ENCODE measurements around the gene UBTD2. TPM values are rescaled to one million over a fixed set of nuclear protein-coding genes. Genes with fewer than 3 reads are reported as not detected.

UBTD2 gene
- total RNA-seq, 4 donors from 2014 or later: 7.1 to 15.1 (median 9.4) TPM

DNA sequence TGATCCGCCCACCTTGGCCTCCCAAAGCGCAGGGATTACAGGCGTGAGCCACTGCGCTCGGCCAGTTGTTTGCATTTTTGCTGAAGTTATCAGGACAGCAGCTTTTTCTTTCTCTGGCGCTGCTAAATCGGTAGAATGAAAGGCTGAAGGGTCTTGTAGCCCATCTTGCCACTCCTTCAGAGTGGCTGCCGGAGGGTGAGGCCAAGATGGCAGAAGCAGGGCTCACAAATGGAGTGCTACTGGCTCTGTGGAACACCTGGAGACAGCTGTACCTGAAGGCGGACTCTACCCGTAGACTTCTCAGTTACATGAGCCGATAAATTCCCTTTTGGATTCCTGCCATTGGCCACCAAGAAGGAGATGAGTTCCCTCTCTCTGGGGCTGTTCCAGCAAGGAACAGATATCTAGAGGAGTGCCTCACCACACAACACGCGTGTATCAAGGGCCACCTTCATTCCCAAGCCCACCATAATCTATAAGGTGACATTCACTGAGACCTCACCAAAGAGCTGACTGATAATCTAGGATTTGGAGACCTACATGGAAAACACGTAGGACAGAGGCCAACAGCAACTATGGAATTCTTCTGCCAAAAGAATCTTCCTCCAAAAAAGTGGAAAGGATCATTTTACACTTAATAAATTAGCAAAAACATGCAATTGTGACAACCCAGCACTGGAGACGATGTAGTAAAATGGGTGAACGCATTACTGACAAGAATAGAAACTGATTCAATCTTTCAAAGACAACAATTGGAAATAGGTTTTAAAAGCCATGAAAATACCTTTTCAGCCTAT, 117.3 kb downstream of the UBTD2 start:
- intact Hi-C loops (cut with DNase I; ENCODE audit: low total_unique reads): no loop called here
- no peak for DNase-seq (ENCODE audit: low spot score in 2 of 2)
- TF ChIP-seq POLR2A (IDR thresholded peaks at IDR 0.05): no peak
- TF ChIP-seq, protein P1, sequence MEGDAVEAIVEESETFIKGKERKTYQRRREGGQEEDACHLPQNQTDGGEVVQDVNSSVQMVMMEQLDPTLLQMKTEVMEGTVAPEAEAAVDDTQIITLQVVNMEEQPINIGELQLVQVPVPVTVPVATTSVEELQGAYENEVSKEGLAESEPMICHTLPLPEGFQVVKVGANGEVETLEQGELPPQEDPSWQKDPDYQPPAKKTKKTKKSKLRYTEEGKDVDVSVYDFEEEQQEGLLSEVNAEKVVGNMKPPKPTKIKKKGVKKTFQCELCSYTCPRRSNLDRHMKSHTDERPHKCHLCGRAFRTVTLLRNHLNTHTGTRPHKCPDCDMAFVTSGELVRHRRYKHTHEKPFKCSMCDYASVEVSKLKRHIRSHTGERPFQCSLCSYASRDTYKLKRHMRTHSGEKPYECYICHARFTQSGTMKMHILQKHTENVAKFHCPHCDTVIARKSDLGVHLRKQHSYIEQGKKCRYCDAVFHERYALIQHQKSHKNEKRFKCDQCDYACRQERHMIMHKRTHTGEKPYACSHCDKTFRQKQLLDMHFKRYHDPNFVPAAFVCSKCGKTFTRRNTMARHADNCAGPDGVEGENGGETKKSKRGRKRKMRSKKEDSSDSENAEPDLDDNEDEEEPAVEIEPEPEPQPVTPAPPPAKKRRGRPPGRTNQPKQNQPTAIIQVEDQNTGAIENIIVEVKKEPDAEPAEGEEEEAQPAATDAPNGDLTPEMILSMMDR (IDR thresholded peaks at IDR 0.05): no peak
- H3K4me3 ChIP-seq (ENCODE audit: low read depth, poor library complexity, severe bottlenecking): no peak overlapping the region
- 75 to 89% methylated on average over 16 of the region's 16 CpGs for WGBS, 2 donors

DNA sequence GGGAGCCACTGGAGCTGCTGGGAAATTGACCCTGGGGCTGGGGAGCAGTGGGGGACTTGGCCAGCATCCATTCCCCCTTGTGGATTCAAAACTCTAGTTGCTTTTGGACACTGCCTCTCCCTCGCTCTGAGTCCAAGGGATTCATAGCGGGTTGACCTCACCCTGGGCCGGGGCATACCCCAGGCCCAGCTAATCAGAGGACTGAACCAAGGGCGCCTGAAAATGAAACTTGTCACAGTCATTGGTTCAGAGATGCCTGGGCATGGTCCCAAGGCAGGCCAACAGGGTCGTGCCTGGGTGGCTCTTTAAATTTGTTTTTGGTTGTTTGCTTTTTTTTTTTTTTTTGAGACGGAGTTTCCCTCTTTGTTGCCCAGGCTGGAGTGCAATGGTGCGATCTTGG, 118.1 kb downstream of the UBTD2 start:
- TF ChIP-seq, protein P1 (IDR thresholded peaks at IDR 0.05): no peak
- TF ChIP-seq POLR2A (IDR thresholded peaks at IDR 0.05): no peak
- H3K4me3 ChIP-seq (ENCODE audit: low read depth, poor library complexity, severe bottlenecking): no peak overlapping the region
- no peak for DNase-seq (ENCODE audit: low spot score in 2 of 2)
- intact Hi-C loops (cut with DNase I; ENCODE audit: low total_unique reads): no loop called here
- 88 to 91% methylated on average over 7 of the region's 7 CpGs for WGBS, 2 donors

DNA sequence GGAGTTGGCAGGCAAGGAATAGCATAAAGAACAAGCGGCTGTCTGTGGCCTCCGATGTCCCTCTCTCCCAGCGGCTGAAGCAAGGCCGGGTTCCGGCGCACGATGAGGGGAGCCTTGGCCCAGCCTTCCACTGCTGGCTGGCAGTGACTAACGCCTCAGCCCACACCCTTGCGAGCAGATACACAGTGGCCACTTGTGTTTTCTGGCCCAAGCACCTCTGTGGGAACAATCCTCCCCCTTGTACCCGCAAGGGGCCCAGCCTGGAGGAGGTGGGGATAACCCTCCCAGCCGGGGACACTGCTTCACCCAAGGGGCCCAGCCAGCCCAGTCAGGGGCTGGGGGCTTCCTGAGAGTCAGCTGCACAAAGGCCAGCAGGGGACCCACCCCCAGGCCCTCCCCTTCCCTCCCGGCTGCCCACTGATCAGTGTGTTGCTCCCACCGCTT, 118.8 kb downstream of the UBTD2 start:
- DNase-seq (ENCODE audit: low spot score in 2 of 2): no peak
- H3K4me3 ChIP-seq (ENCODE audit: low read depth, poor library complexity, severe bottlenecking): no peak overlapping the region
- intact Hi-C loops (cut with DNase I; ENCODE audit: low total_unique reads): no loop called here
- WGBS, 2 donors: 67 to 71% methylated on average over 12 to 13 of the region's 13 CpGs
- TF ChIP-seq POLR2A (IDR thresholded peaks at IDR 0.05): no peak

DNA sequence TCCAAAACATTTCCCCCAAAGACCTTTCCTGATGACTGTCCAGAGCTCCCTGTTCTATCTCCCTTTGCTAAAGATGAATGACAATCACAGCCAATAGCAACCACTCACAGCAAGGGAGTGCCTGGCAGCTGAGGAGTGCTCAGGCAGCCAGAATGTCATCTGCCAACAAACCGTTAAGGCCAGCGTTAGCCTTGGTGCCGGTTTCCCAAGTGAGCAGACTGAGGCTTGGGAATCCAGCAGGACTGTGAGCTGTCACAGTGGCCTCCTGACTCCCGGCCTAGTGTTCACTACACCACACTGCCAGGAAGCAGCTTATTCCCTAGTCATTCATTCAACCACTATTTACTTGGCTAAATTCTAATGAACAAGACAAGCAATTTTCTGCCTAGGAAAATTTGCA, 120.2 kb downstream of the UBTD2 start:
- TF ChIP-seq, protein P1 (IDR thresholded peaks at IDR 0.05): no peak
- TF ChIP-seq POLR2A (IDR thresholded peaks at IDR 0.05): no peak
- whole genome bisulfite sequencing, 2 donors: 17 to 26% methylated on average over 4 of the region's 4 CpGs
- intact Hi-C loops (cut with DNase I; ENCODE audit: low total_unique reads): no loop called here
- DNase-seq (ENCODE audit: low spot score in 2 of 2): no peak
- no peak overlapping the region for H3K4me3 ChIP-seq (ENCODE audit: low read depth, poor library complexity, severe bottlenecking)

DNA sequence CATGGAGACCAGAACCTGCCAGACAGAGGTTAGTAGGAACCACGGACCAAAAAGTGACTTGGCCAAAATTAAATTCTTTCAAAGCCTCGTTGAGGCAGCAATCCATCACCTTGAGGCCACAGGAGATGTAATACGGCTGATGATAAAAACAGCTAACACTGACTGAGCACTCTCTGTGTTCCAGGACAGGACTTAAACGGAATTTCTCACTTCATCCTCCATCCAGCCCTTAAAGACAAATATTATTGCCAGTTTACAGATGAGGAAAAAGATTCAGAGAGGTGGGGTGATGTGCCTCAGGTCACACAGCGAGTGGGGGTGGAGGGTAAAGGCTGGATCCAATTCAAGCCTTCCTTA, 120.6 kb downstream of the UBTD2 start:
- DNase-seq (ENCODE audit: low spot score in 2 of 2): no peak
- TF ChIP-seq, protein P1 (IDR thresholded peaks at IDR 0.05): no peak
- TF ChIP-seq POLR2A (IDR thresholded peaks at IDR 0.05): no peak
- H3K4me3 ChIP-seq (ENCODE audit: low read depth, poor library complexity, severe bottlenecking): no peak overlapping the region
- WGBS, 2 donors: 55 to 63% methylated on average over 5 of the region's 5 CpGs
- intact Hi-C loops (cut with DNase I; ENCODE audit: low total_unique reads): no loop called here

DNA sequence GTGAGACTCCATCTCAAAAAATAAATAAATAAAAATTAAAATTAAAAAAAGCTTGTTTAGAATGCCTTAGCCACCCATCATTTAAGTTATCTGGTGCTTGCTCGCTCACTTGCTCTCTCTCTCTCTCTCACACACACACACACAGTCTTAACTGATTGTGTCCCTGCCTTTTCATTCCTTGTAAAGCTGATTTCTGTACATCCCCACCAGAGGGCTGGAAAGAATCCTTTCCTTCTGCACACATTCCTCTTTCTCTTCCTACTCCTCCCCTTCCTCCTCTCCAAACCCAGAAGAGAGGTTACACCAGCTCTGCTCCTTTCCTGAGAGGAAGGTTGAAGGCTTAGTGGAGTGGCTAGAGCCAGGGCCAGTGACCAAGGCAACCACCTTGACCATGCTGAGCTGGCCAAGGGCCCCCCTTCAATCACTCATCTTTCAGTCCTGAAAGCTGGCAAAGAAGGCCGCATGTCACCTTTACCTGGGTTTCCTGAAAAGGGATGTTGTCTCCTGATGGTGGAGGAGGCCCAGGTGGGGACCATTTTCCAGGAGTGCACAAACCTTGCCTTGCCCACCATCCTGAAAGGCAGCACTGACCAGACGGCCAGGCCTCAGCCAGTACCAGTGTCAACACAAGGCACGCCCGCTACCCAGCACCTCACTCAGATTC, 121.1 kb downstream of the UBTD2 start:
- 92% methylated on average over 5 of the region's 5 CpGs for WGBS, 2 donors
- TF ChIP-seq, protein P1 (IDR thresholded peaks at IDR 0.05): no peak
- no peak for TF ChIP-seq POLR2A (IDR thresholded peaks at IDR 0.05)
- intact Hi-C loops (cut with DNase I; ENCODE audit: low total_unique reads): no loop called here
- no peak overlapping the region for H3K4me3 ChIP-seq (ENCODE audit: low read depth, poor library complexity, severe bottlenecking)
- DNase-seq (ENCODE audit: low spot score in 2 of 2): no peak
